ENCODE results near the gene MEAF6. TPM values are rescaled to one million over a fixed set of nuclear protein-coding genes. Genes with fewer than 3 reads are reported as not detected.

The MEAF6 gene
- total and polyA plus RNA-seq, 2 experiments from 2014 or later, result 60.1 to 64.5 TPM

- Histone ChIP-seq H3K4me1 (ENCODE audit: insufficient read depth) (peaks cover 7% of the 10 kb centered on the region; the same call in 1 of the 2 replicates), H3K27ac (ENCODE audit: low read depth) (peak overlapping the region; percentile 39; the same call in 1 of the 2 replicates), H2AFZ (no peak overlapping the region), H3K4me3 (no peak overlapping the region), H3F3A (replicated peaks; ENCODE audit: low read depth) (0 out of 2 replicates have a peak, but pooled peaks cover 9% of the 10 kb centered on the region), H3K79me2 (replicated peaks; ENCODE audit: insufficient read depth) (no peaks in the 10 kb centered on the region), H3K9me2 (ENCODE audit: insufficient read depth) (no peaks in the 10 kb centered on the region), H3K36me3 (ENCODE audit: insufficient read depth) (no peaks in the 10 kb centered on the region), H3K4me2 (no peak overlapping the region), H4K20me1 (replicated peaks; ENCODE audit: insufficient read depth) (no peaks in the 10 kb centered on the region; the same call in 1 of the 2 replicates), H3K27me3 (ENCODE audit: insufficient read depth) (no peaks in the 10 kb centered on the region)
- peaks cover 12% of the 10 kb centered on the region for H3K36me3 Mint-ChIP-seq (ENCODE audit: low read depth)
- DNase-seq (ENCODE audit: low spot score) (peak; percentile 82), ATAC-seq (peak; percentile 83)
- H3K4me1 Mint-ChIP-seq, result peaks cover 15% of the 10 kb centered on the region
- H3K27me3 Mint-ChIP-seq (ENCODE audit: insufficient read depth, low read depth, poor library complexity), result peaks cover 11% of the 10 kb centered on the region
- peak overlapping the region; percentile 74; the same call in 1 of the 2 replicates for H3K27ac Mint-ChIP-seq
- TF ChIP-seq CREB1 (CRISPR knock-in tag; IDR thresholded peaks at IDR 0.05; ENCODE audit: low read depth) (no peak), CTCF (conservative IDR thresholded peaks at IDR 0.05; ENCODE audit: low read depth in 2 of 2) (peak; percentile 92 to 97)
- no peak overlapping the region for H3K4me3 Mint-ChIP-seq
- H3K9me3 Mint-ChIP-seq, result no peaks in the 10 kb centered on the region
These were observed 27.6 kb downstream of the MEAF6 start for GRCh38 chr1:37486680-37487618.

- Mint-ChIP-seq H3K36me3 (ENCODE audit: low read depth) (peaks cover 20% of the 10 kb centered on the region), H3K4me1 (peaks cover 15% of the 10 kb centered on the region), H3K9me3 (no peaks in the 10 kb centered on the region), H3K27me3 (ENCODE audit: insufficient read depth, low read depth, poor library complexity) (peaks cover 11% of the 10 kb centered on the region), H3K4me3 (no peak overlapping the region), H3K27ac (no peak overlapping the region)
- DNase-seq (ENCODE audit: low spot score), result no peak
- H4K20me1 ChIP-seq (replicated peaks; ENCODE audit: insufficient read depth), result no peaks in the 10 kb centered on the region; the same call in 1 of the 2 replicates
- no peaks in the 10 kb centered on the region for H3K9me2 ChIP-seq (ENCODE audit: insufficient read depth)
- H3F3A ChIP-seq (replicated peaks; ENCODE audit: low read depth), result 0 out of 2 replicates have a peak, but pooled peaks cover 9% of the 10 kb centered on the region
- no peak overlapping the region for H3K4me3 ChIP-seq
- no peak overlapping the region for H3K4me2 ChIP-seq
- ATAC-seq, result no peak
- H3K4me1 ChIP-seq (ENCODE audit: insufficient read depth), result peaks cover 7% of the 10 kb centered on the region; the same call in 1 of the 2 replicates
- no peaks in the 10 kb centered on the region for H3K36me3 ChIP-seq (ENCODE audit: insufficient read depth)
- H3K79me2 ChIP-seq (replicated peaks; ENCODE audit: insufficient read depth), result no peaks in the 10 kb centered on the region
- no peaks in the 10 kb centered on the region for H3K27me3 ChIP-seq (ENCODE audit: insufficient read depth)
- no peak overlapping the region for H3K27ac ChIP-seq (ENCODE audit: low read depth)
- no peak overlapping the region for H2AFZ ChIP-seq
- TF ChIP-seq CTCF (conservative IDR thresholded peaks at IDR 0.05; ENCODE audit: low read depth in 2 of 2), result no peak
- no peak for TF ChIP-seq CREB1 (CRISPR knock-in tag; IDR thresholded peaks at IDR 0.05; ENCODE audit: low read depth)
- TF ChIP-seq NANOG (IDR thresholded peaks at IDR 0.05; ENCODE audit: borderline replicate concordance), result no peak
- TF ChIP-seq ZNF331 (CRISPR knock-in tag; IDR thresholded peaks at IDR 0.05; ENCODE audit: low read depth), result no peak
- no peak for TF ChIP-seq REST (IDR thresholded peaks at IDR 0.05; ENCODE audit: unreplicated experiment)
- no peak for TF ChIP-seq STAT1 (IDR thresholded peaks at IDR 0.05; ENCODE audit: unreplicated experiment)
- no peak for TF ChIP-seq JUNB (IDR thresholded peaks at IDR 0.05; ENCODE audit: unreplicated experiment)
- TF ChIP-seq EZH2 (IDR thresholded peaks at IDR 0.05; ENCODE audit: low read depth, unreplicated experiment), result no peak
- TF ChIP-seq POLR2AphosphoS5 (IDR thresholded peaks at IDR 0.05; ENCODE audit: low read depth), result no peak
- TF ChIP-seq ZNF114 (CRISPR knock-in tag; IDR thresholded peaks at IDR 0.05), result no peak
These were observed 28.5 kb downstream of the MEAF6 start for GRCh38 chr1:37485902-37486679.
